Right lobe of liver (tissue), 6 donors: Measurements from ENCODE around the gene CD200R1. TPM values are rescaled to one million over a fixed set of nuclear protein-coding genes. Genes with fewer than 3 reads are reported as not detected.

Source experiments
- ATAC-seq, 4 donors: fragments of 200-7000 bp; cut with Tn5 transposase; one replicate each; pipeline ENCODE4 v1.9.1; 2020; ENCODE audit warnings: mild to moderate bottlenecking in 4 of 4, moderate library complexity in 4 of 4
- DNase-seq, 3 donors: peaks; one replicate each; pipeline ENCODE4 v3.0.0-alpha.2; 2020
- H3K27ac ChIP-seq, 3 donors: fragments of 200-600 bp; one replicate each; pipeline ENCODE4 v1.8.0; 2022
- H3K27me3 ChIP-seq, 2 donors: fragments of 200-600 bp; one replicate each; pipeline ENCODE4 v1.8.0; 2022
- H3K36me3 ChIP-seq, 4 donors: fragments of 200-600 bp; sonication (generic) in 1 of 4; one replicate each; pipeline versions ENCODE4 v1.5.1 to v1.8.0; 2017 to 2022; ENCODE audit warnings: control low read depth in 1 of 4
- H3K4me1 ChIP-seq, 4 donors: fragments of 200-600 bp; sonication (generic) in 1 of 4; one replicate each; pipeline versions ENCODE4 v1.5.1 to v1.8.0; 2017 to 2022; ENCODE audit warnings: control low read depth in 1 of 4
- H3K4me3 ChIP-seq, 3 donors: fragments of 200-600 bp; one replicate each; pipeline ENCODE4 v1.8.0; 2022
- H3K9me3 ChIP-seq, 4 donors: fragments of 200-600 bp; sonication (generic) in 1 of 4; one replicate each; pipeline versions ENCODE4 v1.5.1 to v1.8.0; 2017 to 2022; ENCODE audit warnings: control low read depth in 1 of 4
- CTCF ChIP-seq, 4 donors: fragments of 200-600 bp in 3 of 4; fragments of 450-650 bp in 1 of 4; IDR thresholded peaks; one replicate each; pipeline versions ENCODE4 v1.5.1 to v1.8.0; 2016 to 2022; ENCODE audit warnings: antibody characterized with exemption in 4 of 4, mild to moderate bottlenecking in 2 of 4
- POLR2A ChIP-seq: fragments of 450-650 bp; IDR thresholded peaks from one replicate; pipeline ENCODE4 v1.6.1; 2017; ENCODE audit warnings: antibody characterized with exemption, mild to moderate bottlenecking
- WGBS: methylation state at CpG from one replicate; pipeline ENCODE4 v1.1.6; 2018; ENCODE audit warnings: low coverage, low lambda C conversion rate; ENCODE audit not compliant: insufficient coverage; ENCODE audit errors: missing lambda C conversion rate; 5-methylcytosine and 5-hydroxymethylcytosine counted together
- intact Hi-C, 2 donors: fragments of 100-400 bp; cut with DNase I; formaldehyde crosslinking; loops; one replicate each; pipeline versions ENCODE4 v1.11.2 to v1.14.1; 2022
- total RNA-seq, 6 experiments: library from RNA; depleted of rRNA in 2 of 6; stranded (reverse); fragments of >200 nt in 2 of 6; fragmentation: NEBNext Ultra II Directional in 3 of 6; extraction: Animal tissue kit (Norgen Biotek cat#: 25700) in 3 of 6; gene quantifications; one replicate each; pipeline versions ENCODE4 v1.1.0 to v1.2.4, GENCODE V29; 2016 to 2023
- donor health status: DM: no; HTN: yes; CAD: no.
- donor health status: DM: no; HTN: no; CAD: no.
- donor health status: DM: no; HTN: no; CAD: no.
- donor health status: DM: no; HTN: yes; CAD: no.
- donor health status: DM: no; HTN: yes; CAD: no.

The CD200R1 gene
- total RNA-seq, 6 experiments from 2014 or later, result 0.44 to 1.4 (median 0.86) TPM

GRCh38 chr3:112874725-112875124 lies 100.2 kb downstream of the CD200R1 start:
- no peaks in the 10 kb centered on the region for H3K9me3 ChIP-seq
- intact Hi-C loops, result no loop called here
- no peaks in the 10 kb centered on the region for H3K36me3 ChIP-seq
- no peaks in the 10 kb centered on the region for H3K4me1 ChIP-seq
- H3K27me3 ChIP-seq, result no peaks in the 10 kb centered on the region
- DNase-seq (no peak), ATAC-seq (no peak)
- TF ChIP-seq POLR2A, result no peak
- no peak for TF ChIP-seq CTCF (IDR thresholded peaks at IDR 0.05)
- no peak overlapping the region for H3K27ac ChIP-seq
- H3K4me3 ChIP-seq, result no peak overlapping the region

GRCh38 chr3:112873632-112874031 lies 101.3 kb downstream of the CD200R1 start:
- intact Hi-C loops, result no loop called here
- TF ChIP-seq POLR2A (no peak), CTCF (IDR thresholded peaks at IDR 0.05) (no peak)
- no peaks in the 10 kb centered on the region for H3K27me3 ChIP-seq
- H3K36me3 ChIP-seq, result no peaks in the 10 kb centered on the region
- WGBS, result 43% methylated on average over 2 of the region's 2 CpGs
- no peak overlapping the region for H3K27ac ChIP-seq
- no peaks in the 10 kb centered on the region for H3K9me3 ChIP-seq
- H3K4me3 ChIP-seq, result no peak overlapping the region
- no peak for ATAC-seq
- DNase-seq, result no peak
- H3K4me1 ChIP-seq, result no peaks in the 10 kb centered on the region

GRCh38 chr3:112871735-112872134 lies 103.2 kb downstream of the CD200R1 start:
- no peak overlapping the region for H3K27ac ChIP-seq
- WGBS, result 20% methylated on average over 1 of the region's 3 CpGs
- no peak for TF ChIP-seq POLR2A
- TF ChIP-seq CTCF (IDR thresholded peaks at IDR 0.05), result no peak
- intact Hi-C loops, result no loop called here
- H3K36me3 ChIP-seq, result no peaks in the 10 kb centered on the region
- H3K4me1 ChIP-seq, result no peaks in the 10 kb centered on the region
- DNase-seq (no peak), ATAC-seq (no peak)
- no peaks in the 10 kb centered on the region for H3K9me3 ChIP-seq
- no peaks in the 10 kb centered on the region for H3K27me3 ChIP-seq
- H3K4me3 ChIP-seq, result no peak overlapping the region

Other genes starting within 250 kb of the CD200R1 start
- not detected for gene CD200R1L, start 128.2 kb downstream of the CD200R1 start, total RNA-seq
- 10 to 100 TPM in 2 of 6 experiments, 1 to 10 TPM in 4; 3.7 to 16.2 (median 7.5) TPM for gene GTPBP8, start 15.9 kb upstream of the CD200R1 start, total RNA-seq
- under 1 TPM; 0.22 to 0.86 (median 0.49) TPM for gene BOC, start 236.5 kb upstream of the CD200R1 start, total RNA-seq